ENCODE data around the gene HSFX2. TPM values are rescaled to one million over a fixed set of nuclear protein-coding genes. Genes with fewer than 3 reads are reported as not detected.

HSFX2 gene
- total and polyA plus RNA-seq, 2 of the 13 experiments (the other 11 are each of a cell fraction or from before 2014, with no cell fraction given) = 0.13 TPM; not detected in 1

- TF ChIP-seq GMEB1 (CRISPR knock-in tag; IDR thresholded peaks at IDR 0.05; ENCODE audit: borderline replicate concordance) (no peak), FOXK2 (IDR thresholded peaks at IDR 0.05) (no peak)
Observed at GRCh38 chrX:149638860-149639259, 43.7 kb upstream of the HSFX2 start (continued).

GRCh38 chrX:149633511-149633910, 38.4 kb upstream of the HSFX2 start:
- ChIA-PET CTCF (ENCODE audit: low intra/inter-chr PET ratio, low total read pairs) (no interaction called here), POLR2A (no interaction called here)
- H4K20me1 ChIP-seq (ENCODE audit: insufficient read depth, low read length) = no peaks in the 10 kb centered on the region
- H3K27ac ChIP-seq (ENCODE audit: extremely low read length, insufficient read depth, low read length) = no peak overlapping the region
- DNase-seq (ENCODE audit: low spot score) (no peak), FAIRE-seq (no peak), ATAC-seq (no peak)
- intact Hi-C loops (cut with micrococcal nuclease; ENCODE audit: unreplicated experiment) (no loop called here), in situ Hi-C loops (cut with HindIII; ENCODE audit: extremely low pct_ligation_motif_present, low pct_unique_long_range_greater_than_20kb) (no loop called here)
- H3K9me3 ChIP-seq (ENCODE audit: low read length) = no peaks in the 10 kb centered on the region
- BruUV-seq (replicated peaks) = no TSS peak
- no peak overlapping the region for H3K9ac ChIP-seq (ENCODE audit: insufficient read depth, low read depth, low read length)
- H3K4me1 ChIP-seq (ENCODE audit: insufficient read depth, low read length) = peaks cover 27% of the 10 kb centered on the region
- H3K4me2 ChIP-seq (ENCODE audit: low read depth, low read length) = no peak overlapping the region
- peaks cover 0 to 2% of the 10 kb centered on the region in 2 experiments; a peak in 2 of 5 replicates for H3K27me3 ChIP-seq (ENCODE audit: control insufficient read depth in 1 of 2, insufficient read depth in 2 of 2, low read length in 2 of 2)
- no peak for TF ChIP-seq LCORL (IDR thresholded peaks at IDR 0.05)
- no peak for TF ChIP-seq LCORL (CRISPR knock-in tag; IDR thresholded peaks at IDR 0.05)
- TF ChIP-seq HDAC1 (CRISPR knock-in tag; IDR thresholded peaks at IDR 0.05) = no peak
- no peak for TF ChIP-seq TOE1 (CRISPR knock-in tag; IDR thresholded peaks at IDR 0.05)
- TF ChIP-seq ZNF709 (CRISPR knock-in tag; IDR thresholded peaks at IDR 0.05) = no peak
- no peak for TF ChIP-seq ZNF430 (CRISPR knock-in tag; IDR thresholded peaks at IDR 0.05)
- TF ChIP-seq EZH2 (conservative IDR thresholded peaks at IDR 0.05; ENCODE audit: low read depth, low read length) = no peak
- no peak for TF ChIP-seq TCF12 (IDR thresholded peaks at IDR 0.05)
- TF ChIP-seq TCF12 (CRISPR knock-in tag; IDR thresholded peaks at IDR 0.05) = no peak
- no peak for TF ChIP-seq MTERF4 (CRISPR knock-in tag; IDR thresholded peaks at IDR 0.05)
- TF ChIP-seq TCF7L2 (IDR thresholded peaks at IDR 0.05; ENCODE audit: low read depth, low read length) = no peak
- TF ChIP-seq FUBP1 (CRISPR knock-in tag; IDR thresholded peaks at IDR 0.05; ENCODE audit: borderline replicate concordance) = no peak
- TF ChIP-seq ZNF713 (CRISPR knock-in tag; IDR thresholded peaks at IDR 0.05) = no peak
- no peak for TF ChIP-seq TCF7 (IDR thresholded peaks at IDR 0.05; ENCODE audit: low read depth)
- H3K36me3 ChIP-seq (replicated peaks in 1 of 2; ENCODE audit: control insufficient read depth in 1 of 2, insufficient read depth in 2 of 2, low read length in 2 of 2) = no peaks in the 10 kb centered on the region
- no peak overlapping the region for H2AFZ ChIP-seq (ENCODE audit: low read length)
- H3K4me3 ChIP-seq (replicated peaks in 1 of 3; ENCODE audit: insufficient read depth in 1 of 3, low read depth in 2 of 3, low read length in 3 of 3) = no peak overlapping the region
- no peaks in the 10 kb centered on the region for H3K79me2 ChIP-seq (ENCODE audit: insufficient read depth, low read length)
